22Rv1 (cell line): ENCODE results near the gene ARSG.

Experiments used
- H3K27ac ChIP-seq: fragments of 450-650 bp; 2 replicates; pipeline ENCODE4 v1.5.1; 2017
- ZFX ChIP-seq: fragments of 450-650 bp; IDR thresholded peaks from 2 replicates; pipeline ENCODE4 v1.6.1; 2017; ENCODE audit warnings: antibody characterized with exemption, borderline replicate concordance
- TF ChIP-seq, protein P1 (sequence below): fragments of 450-650 bp; IDR thresholded peaks from 2 replicates; pipeline ENCODE4 v1.5.1; 2017; ENCODE audit warnings: mild to moderate bottlenecking

ARSG gene

DNA sequence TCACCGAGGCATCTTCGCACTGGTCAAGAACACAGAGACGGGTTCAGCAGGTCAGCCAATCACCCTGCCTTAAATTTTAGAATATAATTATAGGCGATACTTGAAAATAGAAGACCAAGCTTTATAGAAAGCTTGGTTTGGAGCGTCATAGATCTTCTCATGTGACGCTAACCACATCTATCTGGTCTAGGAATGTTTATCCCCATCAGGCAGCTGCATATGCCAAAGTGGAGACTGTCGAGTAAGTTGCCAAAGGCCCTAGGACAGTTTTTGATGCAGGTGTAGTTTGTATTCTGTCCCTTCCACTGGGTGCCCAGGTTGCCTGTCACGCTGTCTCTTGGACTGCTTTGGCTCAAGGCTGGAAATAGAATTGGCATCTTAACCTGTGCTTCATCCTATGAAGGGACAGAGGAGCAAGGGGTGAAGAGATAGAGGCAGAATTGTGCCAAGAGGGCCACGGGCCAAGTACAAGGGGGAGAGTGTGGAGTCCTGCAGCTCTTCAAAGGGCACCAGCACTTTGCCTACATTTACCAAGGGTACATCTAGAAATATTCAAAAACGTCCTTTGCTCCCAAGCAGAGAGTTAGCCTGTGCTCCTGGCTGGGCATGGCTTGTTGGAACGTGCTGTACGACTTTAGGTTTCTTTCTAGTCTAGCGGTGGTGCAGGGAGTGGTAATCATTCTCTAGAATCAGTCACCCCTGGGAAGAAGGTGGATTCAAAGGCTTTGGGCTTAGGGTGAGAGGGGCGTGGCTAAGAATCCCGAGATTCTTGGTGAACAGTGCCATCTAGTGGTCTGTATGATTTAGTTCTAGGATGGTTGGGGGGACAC is 171.3 kb downstream of the ARSG start:
- TF ChIP-seq, protein P1, sequence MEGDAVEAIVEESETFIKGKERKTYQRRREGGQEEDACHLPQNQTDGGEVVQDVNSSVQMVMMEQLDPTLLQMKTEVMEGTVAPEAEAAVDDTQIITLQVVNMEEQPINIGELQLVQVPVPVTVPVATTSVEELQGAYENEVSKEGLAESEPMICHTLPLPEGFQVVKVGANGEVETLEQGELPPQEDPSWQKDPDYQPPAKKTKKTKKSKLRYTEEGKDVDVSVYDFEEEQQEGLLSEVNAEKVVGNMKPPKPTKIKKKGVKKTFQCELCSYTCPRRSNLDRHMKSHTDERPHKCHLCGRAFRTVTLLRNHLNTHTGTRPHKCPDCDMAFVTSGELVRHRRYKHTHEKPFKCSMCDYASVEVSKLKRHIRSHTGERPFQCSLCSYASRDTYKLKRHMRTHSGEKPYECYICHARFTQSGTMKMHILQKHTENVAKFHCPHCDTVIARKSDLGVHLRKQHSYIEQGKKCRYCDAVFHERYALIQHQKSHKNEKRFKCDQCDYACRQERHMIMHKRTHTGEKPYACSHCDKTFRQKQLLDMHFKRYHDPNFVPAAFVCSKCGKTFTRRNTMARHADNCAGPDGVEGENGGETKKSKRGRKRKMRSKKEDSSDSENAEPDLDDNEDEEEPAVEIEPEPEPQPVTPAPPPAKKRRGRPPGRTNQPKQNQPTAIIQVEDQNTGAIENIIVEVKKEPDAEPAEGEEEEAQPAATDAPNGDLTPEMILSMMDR = peak; percentile 79
- TF ChIP-seq ZFX = no peak
- no peak overlapping the region for H3K27ac ChIP-seq

DNA sequence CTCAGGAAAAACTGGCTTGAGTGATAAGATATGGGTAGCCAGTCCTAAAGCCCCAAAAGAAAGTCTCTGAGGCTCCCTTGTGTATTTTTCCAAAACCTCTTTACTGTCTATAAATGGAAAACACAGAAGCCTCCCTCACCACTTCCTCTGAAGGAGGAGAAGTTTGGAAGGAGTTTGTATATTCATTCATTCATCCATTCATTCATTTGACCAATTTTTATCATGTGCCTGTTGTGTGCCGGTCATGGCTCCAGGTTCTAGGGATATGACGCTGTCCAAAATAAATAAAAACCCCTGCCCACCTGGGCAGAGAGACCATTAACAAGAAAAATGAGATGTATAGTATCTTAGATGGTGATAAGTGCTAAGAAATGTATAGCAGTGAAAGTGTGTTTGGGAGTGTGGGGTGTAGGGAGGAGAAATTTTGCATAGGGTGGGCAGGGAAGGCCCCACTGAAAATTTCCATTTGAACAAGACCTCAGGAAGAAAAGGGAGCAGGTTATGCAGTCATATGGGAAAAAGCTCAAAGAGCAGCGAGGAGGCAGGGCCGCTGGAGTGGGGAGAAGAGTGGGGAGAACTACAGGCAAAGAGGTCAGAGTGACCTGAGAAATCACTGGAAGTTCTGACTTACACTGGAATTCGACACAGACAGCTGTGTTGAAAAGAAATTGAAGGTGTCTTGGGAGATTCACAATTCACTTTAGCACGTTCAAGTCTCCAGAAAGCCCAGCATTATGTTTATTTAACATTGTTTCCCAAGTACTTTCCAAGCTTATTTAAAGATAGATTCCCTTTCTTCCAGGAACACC is 172.1 kb downstream of the ARSG start:
- TF ChIP-seq, protein P1 = peak; percentile 41
- TF ChIP-seq ZFX = no peak
- H3K27ac ChIP-seq = no peak overlapping the region

DNA sequence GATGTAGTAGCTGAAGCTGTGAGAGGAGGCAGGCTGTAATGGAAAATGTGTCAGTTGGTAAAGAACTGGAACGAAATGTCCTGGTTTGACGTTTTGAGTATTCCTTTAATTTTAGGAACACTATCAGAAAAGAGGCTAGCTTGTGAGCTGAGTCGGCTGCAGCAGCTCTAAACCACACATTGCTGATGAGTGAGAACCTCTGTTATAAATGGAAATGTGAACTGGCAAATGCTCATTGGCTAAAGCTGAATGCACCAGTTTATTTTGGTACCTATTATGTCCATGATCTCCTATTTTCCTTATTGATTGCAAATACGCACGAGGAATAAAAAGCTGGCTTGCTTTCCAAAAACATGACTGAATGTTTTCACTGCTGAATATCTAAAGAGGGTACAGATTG is 177.0 kb downstream of the ARSG start:
- no peak for TF ChIP-seq ZFX
- TF ChIP-seq, protein P1 = no peak
- H3K27ac ChIP-seq = no peak overlapping the region

DNA sequence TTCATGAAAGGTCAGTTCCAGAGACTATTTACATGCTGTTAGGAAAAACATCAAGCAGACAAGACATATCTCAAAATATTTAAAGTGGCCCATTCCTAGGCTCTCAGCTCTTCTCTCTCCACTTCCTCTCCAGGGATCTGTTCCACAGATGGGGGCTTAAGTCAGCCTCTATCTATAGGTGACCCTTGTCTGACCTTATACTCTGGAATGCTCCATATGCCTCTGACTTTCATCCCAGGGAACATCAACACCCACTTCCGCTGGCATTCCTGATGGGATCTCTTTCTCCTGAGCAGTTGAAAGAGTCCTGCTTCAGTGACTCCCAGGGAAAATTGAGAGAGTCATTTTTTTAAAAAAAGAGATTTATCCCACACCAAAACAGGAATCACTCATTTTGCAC is 177.5 kb downstream of the ARSG start:
- no peak overlapping the region for H3K27ac ChIP-seq
- TF ChIP-seq, protein P1 = no peak
- no peak for TF ChIP-seq ZFX
